Muscle of leg (tissue), 11 donors: ENCODE data around the gene TMEM88. TPM values are rescaled to one million over a fixed set of nuclear protein-coding genes. Genes with fewer than 3 reads are reported as not detected.

Source experiments
- DNase-seq: peaks from one replicate; pipeline ENCODE4 v3.0.0; 2013
- H3K27ac ChIP-seq: one replicate; pipeline ENCODE4 v1.5.1; 2013; ENCODE audit warnings: mild to moderate bottlenecking, low read length, control low read depth
- H3K27me3 ChIP-seq: one replicate; pipeline ENCODE4 v1.6.1; 2013; ENCODE audit warnings: low read length; ENCODE audit not compliant: control insufficient read depth, insufficient read depth
- H3K36me3 ChIP-seq: one replicate; pipeline ENCODE4 v1.6.1; 2013; ENCODE audit warnings: low read length; ENCODE audit not compliant: control insufficient read depth, insufficient read depth
- H3K4me1 ChIP-seq: one replicate; pipeline ENCODE4 v1.6.1; 2013; ENCODE audit warnings: low read length; ENCODE audit not compliant: control insufficient read depth, insufficient read depth
- H3K4me3 ChIP-seq: one replicate; pipeline ENCODE4 v1.5.1; 2013; ENCODE audit warnings: low read length, control low read depth
- H3K9me3 ChIP-seq: replicated peaks from 2 replicates; pipeline ENCODE4 v1.6.1; 2013; ENCODE audit warnings: low read depth, low read length; ENCODE audit not compliant: control insufficient read depth
- WGBS: methylation state at CpG from one replicate; pipeline ENCODE4 v1.1.5; 2013; ENCODE audit warnings: missing lambda C conversion rate; ENCODE audit not compliant: insufficient coverage; 5-methylcytosine and 5-hydroxymethylcytosine counted together
- polyA plus RNA-seq, 8 donors: library from polyadenylated mRNA; unstranded; fragments of 120-200 nt; gene quantifications; one replicate each; pipeline versions ENCODE4 v1.2.1 to v1.2.3, GENCODE V29; 2013; ENCODE audit warnings: inconsistent platforms in 1 of 8, low replicate concordance in 1 of 8; ENCODE audit not compliant: insufficient read length in 8 of 8, insufficient read depth in 1 of 8
- total RNA-seq: library from RNA; stranded (reverse); fragments of 120-200 nt; gene quantifications from one replicate; pipeline ENCODE4 v1.2.4, GENCODE V29; 2013

The TMEM88 gene
- total and polyA plus RNA-seq, 9 donors: 18.4 to 30.3 (median 26.7) TPM

- Histone ChIP-seq H3K4me3 (no peak overlapping the region), H3K27ac (no peak overlapping the region), H3K4me1 (peaks cover 40% of the 10 kb centered on the region), H3K27me3 (peaks cover 2% of the 10 kb centered on the region), H3K36me3 (peaks cover 78% of the 10 kb centered on the region), H3K9me3 (no peaks in the 10 kb centered on the region)
- WGBS: no CpG with 5 or more reads among the region's 9 CpGs
- no peak for DNase-seq
Measured at GRCh38 chr17:7894226-7894625, 39.4 kb downstream of the TMEM88 start.

GRCh38 chr17:7894866-7895265 is 40.0 kb downstream of the TMEM88 start:
- peaks cover 83% of the 10 kb centered on the region for H3K36me3 ChIP-seq
- no peak for DNase-seq
- H3K27me3 ChIP-seq: peaks cover 2% of the 10 kb centered on the region
- no peak overlapping the region for H3K27ac ChIP-seq
- no peak overlapping the region for H3K4me3 ChIP-seq
- no peaks in the 10 kb centered on the region for H3K9me3 ChIP-seq
- 95% methylated on average over 3 of the region's 8 CpGs for WGBS
- H3K4me1 ChIP-seq: peaks cover 34% of the 10 kb centered on the region

GRCh38 chr17:7897090-7897489 is 42.2 kb downstream of the TMEM88 start:
- no peak for DNase-seq
- no peaks in the 10 kb centered on the region for H3K27me3 ChIP-seq
- H3K4me1 ChIP-seq: peaks cover 17% of the 10 kb centered on the region
- H3K27ac ChIP-seq: no peak overlapping the region
- 82% methylated on average over 12 of the region's 13 CpGs for WGBS
- H3K4me3 ChIP-seq: no peak overlapping the region
- H3K36me3 ChIP-seq: peaks cover 81% of the 10 kb centered on the region
- H3K9me3 ChIP-seq: no peaks in the 10 kb centered on the region

GRCh38 chr17:7897773-7898172 is 42.9 kb downstream of the TMEM88 start:
- WGBS: 44% methylated on average over 4 of the region's 6 CpGs
- no peak overlapping the region for H3K27ac ChIP-seq
- no peaks in the 10 kb centered on the region for H3K9me3 ChIP-seq

GRCh38 chr17:7903154-7904103 is 48.6 kb downstream of the TMEM88 start:
- Histone ChIP-seq H3K4me3 (no peak overlapping the region), H3K27me3 (no peaks in the 10 kb centered on the region), H3K9me3 (no peaks in the 10 kb centered on the region), H3K27ac (no peak overlapping the region), H3K36me3 (peaks cover 94% of the 10 kb centered on the region), H3K4me1 (no peaks in the 10 kb centered on the region)
- DNase-seq: no peak
- WGBS: 55% methylated on average over 17 of the region's 22 CpGs

More at GRCh38 chr17:7897773-7898172, 42.9 kb downstream of the TMEM88 start:
- no peaks in the 10 kb centered on the region for H3K27me3 ChIP-seq
- peak; percentile 80 for DNase-seq
- H3K4me3 ChIP-seq: no peak overlapping the region
- H3K4me1 ChIP-seq: peaks cover 13% of the 10 kb centered on the region
- peaks cover 86% of the 10 kb centered on the region for H3K36me3 ChIP-seq

Other genes with a start within 250 kb of the TMEM88 start
- 35.1 TPM for gene FXR2, start 240.2 kb upstream of the TMEM88 start, total RNA-seq
- gene FXR2, start 240.2 kb upstream of the TMEM88 start, polyA plus RNA-seq: 10 to 100 TPM; 31.4 to 37.2 (median 34.9) TPM
- gene SAT2, start 227.2 kb upstream of the TMEM88 start, total RNA-seq: 72.1 TPM
- 10 to 100 TPM; 61.5 to 82.1 (median 69.9) TPM for gene SAT2, start 227.2 kb upstream of the TMEM88 start, polyA plus RNA-seq
- 0.58 TPM for gene SHBG, start 224.9 kb upstream of the TMEM88 start, total RNA-seq
- gene SHBG, start 224.9 kb upstream of the TMEM88 start, polyA plus RNA-seq: 1 to 10 TPM in 5 of 8 donors, under 1 TPM in 3; 0.63 to 1.5 (median 1.1) TPM
- gene ATP1B2, start 204.1 kb upstream of the TMEM88 start, total RNA-seq: 2.7 TPM
- 10 to 100 TPM; 12.4 to 27.3 (median 23.4) TPM for gene ATP1B2, start 204.1 kb upstream of the TMEM88 start, polyA plus RNA-seq
- gene TP53, start 167.6 kb upstream of the TMEM88 start, total RNA-seq: 17.9 TPM
- 10 to 100 TPM; 33.8 to 51.8 (median 40.9) TPM for gene TP53, start 167.6 kb upstream of the TMEM88 start, polyA plus RNA-seq
- gene WRAP53, start 166.6 kb upstream of the TMEM88 start, total RNA-seq: 5.9 TPM
- 10 to 100 TPM in 1 of 8 donors, 1 to 10 TPM in 7; 7.9 to 10.0 (median 8.3) TPM for gene WRAP53, start 166.6 kb upstream of the TMEM88 start, polyA plus RNA-seq
- 3.6 TPM for gene EFNB3, start 149.9 kb upstream of the TMEM88 start, total RNA-seq
- gene EFNB3, start 149.9 kb upstream of the TMEM88 start, polyA plus RNA-seq: 10 to 100 TPM in 1 of 8 donors, 1 to 10 TPM in 7; 4.0 to 11.6 (median 7.0) TPM
- 4.6 TPM for gene DNAH2, start 137.3 kb upstream of the TMEM88 start, total RNA-seq
- gene DNAH2, start 137.3 kb upstream of the TMEM88 start, polyA plus RNA-seq: 10 to 100 TPM in 2 of 8 donors, 1 to 10 TPM in 6; 3.9 to 18.3 (median 6.2) TPM
- gene KDM6B, start 20.8 kb upstream of the TMEM88 start, total RNA-seq: 5.4 TPM
- 10 to 100 TPM; 10.9 to 20.1 (median 15.9) TPM for gene KDM6B, start 20.8 kb upstream of the TMEM88 start, polyA plus RNA-seq
- 97.7 TPM for gene NAA38, start 2.5 kb downstream of the TMEM88 start, total RNA-seq
- gene NAA38, start 2.5 kb downstream of the TMEM88 start, polyA plus RNA-seq: 10 to 100 TPM; 44.6 to 65.7 (median 54.2) TPM
- 5.9 TPM for gene CYB5D1, start 2.9 kb downstream of the TMEM88 start, total RNA-seq
- gene CYB5D1, start 2.9 kb downstream of the TMEM88 start, polyA plus RNA-seq: 1 to 10 TPM; 6.5 to 9.3 (median 7.4) TPM
- 47.6 TPM for gene CHD3, start 33.7 kb downstream of the TMEM88 start, total RNA-seq
- gene CHD3, start 33.7 kb downstream of the TMEM88 start, polyA plus RNA-seq: 100 to 1,000 TPM in 1 of 8 donors, 10 to 100 TPM in 7; 54.6 to 124 (median 78.2) TPM
- gene RNF227, start 61.2 kb downstream of the TMEM88 start, total RNA-seq: 3.0 TPM
- gene RNF227, start 61.2 kb downstream of the TMEM88 start, polyA plus RNA-seq: 1 to 10 TPM; 2.5 to 4.1 (median 3.0) TPM
- gene KCNAB3, start 74.8 kb downstream of the TMEM88 start, total RNA-seq: 2.4 TPM
- 1 to 10 TPM; 3.5 to 9.5 (median 5.2) TPM for gene KCNAB3, start 74.8 kb downstream of the TMEM88 start, polyA plus RNA-seq
- 14.3 TPM for gene TRAPPC1, start 76.9 kb downstream of the TMEM88 start, total RNA-seq
- 100 to 1,000 TPM in 4 of 8 donors, 10 to 100 TPM in 4; 83.3 to 107 (median 101) TPM for gene TRAPPC1, start 76.9 kb downstream of the TMEM88 start, polyA plus RNA-seq
- gene CNTROB, start 77.1 kb downstream of the TMEM88 start, total RNA-seq: 15.8 TPM
- 10 to 100 TPM; 29.5 to 41.0 (median 35.2) TPM for gene CNTROB, start 77.1 kb downstream of the TMEM88 start, polyA plus RNA-seq
- under 0.01 TPM for gene GUCY2D, start 147.5 kb downstream of the TMEM88 start, total RNA-seq
- gene GUCY2D, start 147.5 kb downstream of the TMEM88 start, polyA plus RNA-seq: under 1 TPM in 2 of 8 donors, not detected in 6; 0.04 to 0.11 TPM
- 0.31 TPM for gene ALOX15B, start 184.0 kb downstream of the TMEM88 start, total RNA-seq
- under 1 TPM; 0.05 to 0.59 (median 0.30) TPM for gene ALOX15B, start 184.0 kb downstream of the TMEM88 start, polyA plus RNA-seq
- gene ALOX12B, start 232.7 kb downstream of the TMEM88 start, total RNA-seq: not detected
- gene ALOX12B, start 232.7 kb downstream of the TMEM88 start, polyA plus RNA-seq: not detected